HG02642 (cell line): Measurements from ENCODE around the gene RIPOR1.

Source experiments
- ATAC-seq: cut with Tn5 transposase; IDR thresholded peaks from one replicate; pipeline ENCODE4 v1.9.1; 2021; ENCODE audit warnings: mild to moderate bottlenecking; ENCODE audit not compliant: unreplicated experiment, poor library complexity

The RIPOR1 gene

GRCh38 chr16:67549936-67550335 is 21.3 kb downstream of the RIPOR1 start:
- no peak for ATAC-seq

DNA sequence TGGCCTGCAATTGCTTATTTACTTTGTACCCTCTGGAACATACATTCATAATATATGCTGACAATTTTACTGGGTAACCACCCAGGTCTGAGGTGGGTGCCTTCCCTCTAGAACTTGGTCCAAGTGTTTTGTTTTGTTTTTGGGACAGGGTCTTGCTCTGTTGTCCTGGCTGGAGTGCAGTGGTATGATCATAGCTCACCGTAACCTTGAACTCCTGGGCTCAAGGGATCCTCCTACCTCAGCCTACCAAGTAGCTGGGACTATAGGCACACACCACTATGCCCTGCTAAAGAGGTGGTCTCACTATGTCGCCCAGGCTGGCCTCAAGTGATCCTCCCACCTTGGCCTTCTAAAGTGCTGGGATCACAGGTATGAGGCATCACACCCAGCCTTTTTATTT is 22.5 kb downstream of the RIPOR1 start:
- ATAC-seq = no peak

- ATAC-seq = no peak
Measured at GRCh38 chr16:67551972-67552371, 23.3 kb downstream of the RIPOR1 start.

DNA sequence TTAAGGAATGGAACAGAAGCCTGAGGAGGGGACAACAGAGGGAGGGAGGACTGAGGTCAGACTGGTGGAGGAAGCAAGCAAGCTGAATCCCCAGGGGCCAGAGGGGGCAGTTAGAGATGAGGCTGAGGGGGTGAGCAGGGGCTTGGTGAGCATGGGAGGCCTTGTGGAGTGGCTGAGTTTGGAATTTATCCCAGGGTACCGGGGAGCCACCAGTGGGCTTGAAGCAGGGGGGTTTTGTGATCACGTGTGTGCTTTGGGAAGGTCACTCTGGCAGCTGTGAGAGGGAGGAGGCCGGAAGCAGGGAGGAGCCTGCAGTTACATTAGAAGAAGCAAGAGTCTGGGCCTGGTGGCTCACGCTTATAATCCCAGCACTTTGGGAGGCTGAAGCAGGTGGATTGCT is 23.8 kb downstream of the RIPOR1 start:
- ATAC-seq = no peak

DNA sequence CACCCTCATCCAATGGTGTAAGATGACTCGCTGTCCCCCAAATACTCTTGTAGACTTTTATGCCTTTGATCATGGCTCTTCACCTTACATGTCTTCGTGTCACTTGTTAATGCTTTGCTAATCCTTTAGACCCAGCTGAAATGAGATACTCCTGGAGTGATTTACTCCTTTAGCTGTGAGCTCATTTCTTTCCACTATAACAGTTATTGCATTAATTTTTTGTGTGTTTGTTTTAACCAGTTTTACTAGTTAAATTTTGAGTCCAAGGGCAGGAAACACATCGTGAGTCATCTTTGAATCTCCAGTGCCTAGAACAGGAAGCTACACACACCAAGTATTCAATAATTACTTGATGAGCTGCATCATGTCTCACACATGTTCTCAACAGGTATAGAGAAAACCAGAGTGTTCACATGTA is 27.2 kb downstream of the RIPOR1 start:
- ATAC-seq = no peak

DNA sequence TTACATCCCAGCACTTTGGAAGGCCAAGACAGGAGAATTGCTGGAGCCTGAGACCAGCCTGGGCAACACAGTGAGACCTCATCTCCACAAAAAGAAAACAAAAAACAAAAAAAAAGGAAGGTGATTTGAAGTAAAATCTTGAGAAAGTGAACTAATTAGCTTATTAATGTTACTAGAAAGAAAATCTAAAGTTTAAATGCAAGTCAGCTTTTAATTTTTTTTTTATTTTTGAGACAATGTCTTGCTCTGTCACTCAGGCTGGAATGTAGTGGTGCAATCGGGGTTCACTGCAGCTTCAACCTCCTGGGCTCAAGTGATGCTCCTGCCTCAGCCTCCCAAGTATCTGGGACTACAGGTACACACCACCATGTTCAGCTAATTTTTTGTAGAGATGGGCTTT is 30.2 kb downstream of the RIPOR1 start:
- ATAC-seq = no peak

DNA sequence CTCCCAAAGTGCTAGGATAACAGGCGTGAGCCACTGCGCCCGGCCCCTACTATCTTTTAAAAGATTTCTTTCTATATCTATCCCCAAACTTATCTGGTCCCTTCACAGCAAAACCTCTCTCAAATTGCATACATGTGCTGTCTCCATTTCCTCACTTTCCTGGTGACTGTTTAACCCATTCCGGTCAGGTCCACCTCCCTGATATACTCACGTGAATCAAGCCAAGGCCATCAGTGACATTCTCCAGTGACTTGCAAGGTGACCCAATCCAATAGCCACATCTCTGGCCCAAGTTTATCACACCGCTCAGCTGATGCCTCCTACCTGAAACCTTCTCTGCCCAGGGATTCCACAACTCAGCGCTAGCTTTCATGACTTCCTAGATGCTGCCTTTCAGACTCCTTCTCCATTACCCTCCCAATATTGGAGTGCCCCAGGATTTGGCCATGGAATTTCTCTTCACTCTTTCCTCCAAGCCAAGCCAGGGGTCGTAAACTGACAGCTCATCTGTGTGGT is 32.3 kb downstream of the RIPOR1 start:
- no peak for ATAC-seq

DNA sequence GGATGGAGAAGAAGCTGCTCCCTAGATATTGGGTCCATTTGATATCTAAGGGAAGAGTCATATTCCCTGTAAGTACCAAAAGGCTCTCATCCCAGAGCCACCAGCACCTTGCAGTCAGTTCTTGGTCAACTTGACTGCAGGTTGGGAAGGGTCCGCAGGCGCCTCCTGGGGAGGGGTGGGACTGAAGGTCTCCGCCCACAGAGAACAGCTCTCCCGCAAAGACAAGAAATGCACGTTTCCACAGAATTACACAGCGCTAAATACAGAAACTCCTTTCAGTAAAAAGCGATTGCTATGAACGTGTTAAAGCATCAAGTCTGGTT is 32.8 kb downstream of the RIPOR1 start:
- ATAC-seq = no peak

DNA sequence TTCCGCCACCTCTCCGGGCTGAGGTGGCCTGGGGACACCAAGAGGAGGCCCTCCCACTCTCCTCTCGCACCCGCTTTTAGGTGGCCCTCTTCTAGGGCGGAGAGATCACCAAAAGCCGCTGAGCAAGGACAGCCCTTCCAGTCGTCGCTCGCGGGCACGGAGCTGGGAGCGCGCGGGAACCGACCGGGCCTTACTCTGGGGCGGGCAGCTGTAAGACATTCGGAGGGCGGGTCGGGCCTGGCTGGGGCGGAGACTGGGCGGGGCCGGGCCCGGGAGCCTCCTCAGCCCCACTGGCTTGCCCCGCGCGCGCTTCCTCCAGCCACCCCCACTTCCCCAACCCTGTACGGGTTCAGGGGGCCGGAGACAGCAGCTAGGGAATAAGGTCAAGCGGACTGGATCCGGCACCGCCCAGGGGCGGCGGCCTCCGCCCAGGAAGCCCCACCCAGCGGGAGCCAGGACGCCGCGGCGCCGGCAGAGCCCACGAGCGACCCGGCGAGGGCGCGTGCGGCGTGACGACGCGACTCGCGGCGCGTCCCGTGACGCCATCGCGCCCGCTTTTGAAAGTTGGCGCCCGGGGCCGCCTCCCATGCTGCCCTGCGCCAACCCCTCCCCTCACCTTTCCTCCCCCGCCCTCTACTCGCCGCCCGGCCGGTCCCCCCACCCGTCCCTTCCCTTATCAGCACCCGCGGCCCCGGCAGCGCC is 33.3 kb downstream of the RIPOR1 start:
- peak; percentile 82 for ATAC-seq

DNA sequence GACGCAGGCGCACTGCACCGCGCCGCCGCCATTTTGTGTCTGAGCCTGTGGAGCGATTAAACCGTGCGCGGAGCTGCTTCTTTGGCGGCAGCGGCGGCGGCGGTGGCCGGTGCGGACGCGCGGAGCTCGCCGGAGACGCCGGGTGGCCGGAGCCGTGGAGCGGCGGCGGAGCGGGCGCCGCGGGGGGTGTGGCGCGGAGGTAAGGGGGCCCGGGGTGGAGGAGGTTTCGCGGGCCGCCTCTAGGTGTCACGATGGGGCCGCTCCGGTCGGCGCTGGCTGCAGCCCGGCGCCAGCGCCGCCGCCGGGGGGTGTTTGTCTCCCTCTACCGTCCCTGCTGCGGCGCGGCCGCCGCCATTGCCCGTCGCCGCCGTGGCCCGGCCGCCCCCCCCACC is 33.9 kb downstream of the RIPOR1 start, which contains the start of gene CTCF:
Gene CTCF, plus strand, starts transcription at position 1 of the 392 bp plus-strand sequence. CDS start 48,307 bp downstream, outside the sequence.
- peak; percentile 56 for ATAC-seq

GRCh38 chr16:67562918-67563707 is 34.5 kb downstream of the RIPOR1 start:
- ATAC-seq = peak; percentile 19

GRCh38 chr16:67563708-67564468 is 35.3 kb downstream of the RIPOR1 start:
- no peak for ATAC-seq

- ATAC-seq = no peak
Measured at GRCh38 chr16:67565470-67566100, 37.0 kb downstream of the RIPOR1 start.

- ATAC-seq = no peak
Measured at GRCh38 chr16:67571464-67571863, 42.8 kb downstream of the RIPOR1 start.

DNA sequence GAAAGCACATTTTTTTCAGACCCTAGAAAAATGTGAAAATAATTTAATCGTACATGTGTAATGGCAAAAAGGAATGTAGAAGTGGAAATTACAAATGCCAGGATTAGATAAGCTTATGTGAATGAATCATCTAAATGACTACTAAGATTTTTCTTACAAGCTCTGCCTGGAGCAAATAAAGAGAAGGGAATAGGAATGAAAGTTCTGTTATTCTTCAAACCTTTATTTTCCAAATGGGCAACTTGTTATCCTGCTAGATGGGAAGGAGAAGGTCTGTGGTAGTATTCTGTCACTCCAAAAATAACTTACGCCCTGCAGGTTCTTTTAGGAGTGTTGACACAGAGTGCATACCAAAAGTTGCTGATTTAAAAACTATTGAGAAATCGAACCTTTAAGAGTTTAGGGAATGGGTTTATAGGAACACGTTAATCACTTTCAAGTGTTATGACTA is 43.4 kb downstream of the RIPOR1 start:
- ATAC-seq = no peak

GRCh38 chr16:67579686-67580085 is 51.1 kb downstream of the RIPOR1 start:
- no peak for ATAC-seq

DNA sequence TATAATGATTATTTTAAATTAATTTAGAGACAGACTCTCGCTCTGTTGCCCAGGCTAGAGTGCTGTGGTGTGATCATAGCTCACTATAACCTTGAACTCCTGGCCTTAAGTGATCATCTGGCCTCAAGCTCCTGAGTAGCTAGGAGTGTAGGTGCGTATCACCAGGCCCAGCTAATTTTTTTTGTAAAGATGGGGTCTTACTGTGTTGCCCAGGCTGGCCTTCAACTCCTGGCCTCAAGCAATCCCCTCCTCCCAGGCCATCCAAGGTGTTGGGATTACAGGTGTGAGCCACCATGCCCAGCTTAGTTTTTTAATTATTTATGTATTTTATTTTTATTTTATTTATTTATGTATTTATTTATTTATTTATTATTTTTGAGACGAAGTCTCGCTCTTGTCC is 51.6 kb downstream of the RIPOR1 start:
- no peak for ATAC-seq

GRCh38 chr16:67593288-67593687 is 64.7 kb downstream of the RIPOR1 start:
- ATAC-seq = no peak

DNA sequence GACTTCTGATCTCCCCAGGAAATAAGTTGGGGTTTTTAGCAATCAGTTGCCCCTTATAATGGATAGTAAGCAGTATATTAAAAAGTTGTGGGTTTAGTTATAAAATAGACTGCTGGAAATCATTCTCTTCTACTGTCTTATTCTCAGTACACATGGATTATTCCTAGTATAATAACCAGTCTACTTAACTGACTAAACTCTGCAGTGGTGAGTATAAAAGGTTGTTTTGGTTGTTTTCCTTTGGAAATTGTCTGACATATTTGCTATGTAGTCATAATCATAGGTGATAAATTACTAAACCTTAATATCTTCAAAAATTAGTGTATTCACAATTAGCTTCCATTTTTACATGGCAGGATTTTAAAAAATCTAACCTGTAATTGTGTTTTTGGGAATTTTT is 65.1 kb downstream of the RIPOR1 start:
- no peak for ATAC-seq

DNA sequence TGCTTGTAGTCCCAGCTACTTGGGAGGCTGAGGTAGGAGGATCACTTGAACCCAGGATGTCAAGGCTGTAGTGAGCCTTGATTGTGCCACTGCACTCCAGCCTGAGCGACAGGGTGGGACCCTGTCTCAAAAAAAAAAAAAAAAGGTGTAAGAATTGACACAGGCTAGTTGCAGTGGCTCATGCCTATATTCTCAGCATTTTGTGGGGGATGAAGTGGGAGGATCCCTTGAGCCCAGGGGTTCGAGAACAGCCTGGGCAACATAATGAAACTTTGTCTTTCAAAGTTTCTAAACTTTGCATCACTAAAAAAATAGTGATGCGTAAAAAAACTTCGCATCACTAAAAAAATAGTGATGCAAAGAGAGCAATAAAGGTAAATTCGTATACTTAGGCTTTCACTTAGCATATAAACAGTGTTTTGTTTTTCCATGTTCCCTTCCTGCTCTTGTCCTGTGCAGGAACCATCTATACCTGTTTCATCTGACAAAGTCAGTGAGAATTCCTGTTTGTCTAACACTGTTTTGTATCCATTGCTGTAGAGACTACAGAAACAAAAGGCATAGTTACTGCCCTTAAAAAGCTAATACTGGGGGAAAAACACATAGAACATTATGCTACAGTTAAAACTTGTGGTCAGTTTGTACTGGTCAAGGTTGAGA is 65.8 kb downstream of the RIPOR1 start:
- no peak for ATAC-seq
